AG04449 (cell line): ENCODE data around the gene RBM10.

Source experiments
- CTCF ChIA-PET: fragments of 350-600 bp; formaldehyde crosslinking; extraction: SDS; loops from one replicate; lab custom pipeline; 2021; ENCODE audit warnings: antibody characterized with exemption; lab: Yijun Ruan, JAX
- POLR2A ChIA-PET: fragments of 400-600, 350-600 bp; formaldehyde crosslinking; extraction: SDS; loops from one replicate; lab custom pipeline; 2020; ENCODE audit warnings: antibody characterized with exemption, inconsistent platforms; lab: Yijun Ruan, JAX
- DNase-seq: peaks from one replicate; pipeline ENCODE4 v3.0.0-alpha.2; 2010; ENCODE audit warnings: low read depth, low spot score
- H3K4me3 ChIP-seq: 2 replicates; pipeline ENCODE4 v1.5.1; 2011; ENCODE audit warnings: low read depth, mild to moderate bottlenecking, control low read depth, low read length
- TF ChIP-seq, protein P1 (sequence below): IDR thresholded peaks from one replicate; pipeline ENCODE4 v1.5.1; 2011; ENCODE audit warnings: mild to moderate bottlenecking, moderate library complexity, low read length, control low read depth, inconsistent platforms; ENCODE audit not compliant: insufficient read depth; ENCODE audit errors: missing control alignments

The RBM10 gene

DNA sequence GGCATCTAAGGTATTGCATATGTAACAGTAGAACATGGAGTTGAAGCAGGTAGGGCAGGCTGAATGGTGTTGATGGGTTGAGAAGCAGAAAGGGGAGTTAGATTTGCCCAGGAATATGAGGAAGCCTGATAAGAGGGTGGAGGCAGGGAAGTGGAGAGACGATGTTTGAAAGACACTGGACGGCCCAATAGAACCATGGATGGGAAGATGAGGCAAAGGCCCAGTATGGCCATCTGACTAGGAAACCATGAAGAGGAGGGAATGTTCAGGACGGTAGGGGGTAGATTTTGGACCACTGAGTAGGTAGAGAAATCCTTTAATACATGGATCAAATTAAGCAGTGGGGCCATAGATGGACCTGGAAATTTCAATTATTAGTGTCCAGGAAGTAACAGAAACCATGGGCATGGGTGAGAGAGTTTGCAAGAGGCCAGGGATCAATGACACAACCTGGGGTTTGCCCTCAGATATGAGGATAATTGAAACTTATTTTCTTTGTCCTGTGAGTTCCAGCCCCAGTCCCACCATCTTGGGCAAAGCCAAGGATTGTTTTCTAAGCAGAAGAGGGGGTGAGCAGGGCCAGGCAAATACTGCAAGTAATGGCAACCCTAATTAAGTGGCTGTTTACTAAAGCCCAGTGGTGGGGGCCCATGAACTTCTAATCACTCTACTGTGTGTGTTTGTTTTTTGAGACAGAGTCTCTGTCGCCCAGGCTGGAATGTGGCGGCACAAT is 85.3 kb downstream of the RBM10 start:
- ChIA-PET CTCF (no interaction called here), POLR2A (no interaction called here)
- TF ChIP-seq, protein P1, sequence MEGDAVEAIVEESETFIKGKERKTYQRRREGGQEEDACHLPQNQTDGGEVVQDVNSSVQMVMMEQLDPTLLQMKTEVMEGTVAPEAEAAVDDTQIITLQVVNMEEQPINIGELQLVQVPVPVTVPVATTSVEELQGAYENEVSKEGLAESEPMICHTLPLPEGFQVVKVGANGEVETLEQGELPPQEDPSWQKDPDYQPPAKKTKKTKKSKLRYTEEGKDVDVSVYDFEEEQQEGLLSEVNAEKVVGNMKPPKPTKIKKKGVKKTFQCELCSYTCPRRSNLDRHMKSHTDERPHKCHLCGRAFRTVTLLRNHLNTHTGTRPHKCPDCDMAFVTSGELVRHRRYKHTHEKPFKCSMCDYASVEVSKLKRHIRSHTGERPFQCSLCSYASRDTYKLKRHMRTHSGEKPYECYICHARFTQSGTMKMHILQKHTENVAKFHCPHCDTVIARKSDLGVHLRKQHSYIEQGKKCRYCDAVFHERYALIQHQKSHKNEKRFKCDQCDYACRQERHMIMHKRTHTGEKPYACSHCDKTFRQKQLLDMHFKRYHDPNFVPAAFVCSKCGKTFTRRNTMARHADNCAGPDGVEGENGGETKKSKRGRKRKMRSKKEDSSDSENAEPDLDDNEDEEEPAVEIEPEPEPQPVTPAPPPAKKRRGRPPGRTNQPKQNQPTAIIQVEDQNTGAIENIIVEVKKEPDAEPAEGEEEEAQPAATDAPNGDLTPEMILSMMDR, result no peak
- no peak for DNase-seq
- H3K4me3 ChIP-seq, result no peak overlapping the region

DNA sequence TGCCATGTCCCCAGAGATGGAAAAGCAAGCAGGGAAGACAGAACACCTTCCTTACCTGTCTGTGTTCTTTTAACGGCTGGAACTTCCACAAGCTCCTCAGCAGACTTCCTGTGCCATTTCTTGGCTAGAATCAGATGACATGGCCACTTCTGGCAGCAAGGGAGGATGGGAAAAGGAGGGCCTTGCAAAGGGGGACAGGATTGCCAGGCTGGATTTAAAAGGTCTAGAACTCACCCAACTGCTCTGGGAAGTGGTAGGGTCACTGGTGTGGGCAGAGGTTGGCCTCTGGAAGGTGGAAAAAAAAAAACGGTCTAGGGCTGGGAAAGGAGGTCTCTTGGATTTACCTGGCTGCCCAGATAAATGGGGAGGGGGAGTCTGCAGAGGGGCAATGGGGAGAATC is 86.1 kb downstream of the RBM10 start:
- ChIA-PET POLR2A (no interaction called here), CTCF (no interaction called here)
- TF ChIP-seq, protein P1, result no peak
- H3K4me3 ChIP-seq, result no peak overlapping the region
- DNase-seq, result no peak

DNA sequence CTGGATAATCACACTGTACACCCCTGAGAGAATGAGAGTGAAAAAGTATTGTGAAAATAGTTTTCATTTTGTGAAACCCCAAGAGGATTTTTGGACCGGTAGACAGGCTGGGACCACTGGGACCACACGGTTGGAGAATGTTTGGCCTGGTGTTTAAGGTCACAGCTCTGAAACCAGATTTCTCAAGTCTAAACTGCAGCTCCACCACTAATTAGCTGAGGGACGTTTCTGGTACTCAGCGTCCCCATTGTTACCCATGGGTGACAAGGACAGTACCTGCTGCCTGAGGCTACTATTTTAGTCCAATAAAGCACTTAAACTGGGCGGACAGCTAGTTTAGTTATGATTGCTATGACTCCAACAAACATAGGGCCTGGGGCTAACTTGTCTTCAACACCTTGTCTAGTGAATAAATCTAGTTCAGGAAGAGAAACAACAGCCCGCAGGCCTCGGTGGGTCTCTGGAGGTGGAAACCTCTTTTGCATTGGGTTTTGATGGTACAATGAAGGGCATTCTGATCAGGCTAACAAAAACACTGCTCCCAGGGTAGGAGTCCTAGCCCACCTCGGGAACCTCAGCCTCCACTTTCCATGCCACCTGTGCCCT is 87.3 kb downstream of the RBM10 start:
- DNase-seq, result no peak
- ChIA-PET POLR2A (interaction anchor here (1.0 to 1.7 kb wide), 3 partner anchors 10 to 129 kb away, joined by 3 to 8 read pairs (median 5); partner anchors contain the start of gene CDK16), CTCF (no interaction called here)
- TF ChIP-seq, protein P1, result no peak
- peak overlapping the region; percentile 75 for H3K4me3 ChIP-seq

DNA sequence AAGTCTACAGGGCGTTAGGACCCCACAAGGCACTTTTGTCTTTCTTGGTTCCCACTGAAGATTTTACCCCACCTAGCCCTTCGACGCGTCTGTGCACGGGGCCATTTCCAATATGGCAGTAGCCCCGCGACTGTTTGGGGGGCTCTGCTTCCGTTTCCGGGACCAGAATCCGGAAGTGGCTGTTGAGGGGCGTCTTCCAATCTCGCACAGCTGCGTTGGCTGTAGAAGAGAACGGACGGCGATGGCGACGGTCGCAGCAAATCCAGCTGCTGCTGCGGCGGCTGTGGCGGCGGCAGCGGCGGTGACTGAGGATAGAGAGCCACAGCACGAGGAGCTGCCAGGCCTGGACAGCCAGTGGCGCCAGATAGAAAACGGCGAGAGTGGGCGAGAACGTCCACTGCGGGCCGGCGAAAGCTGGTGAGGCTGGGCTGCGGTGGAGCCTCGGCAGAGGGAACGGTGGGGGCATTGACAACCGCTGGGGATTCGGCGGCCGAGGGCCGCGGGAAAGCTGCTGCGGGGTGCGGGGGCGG is 87.8 kb downstream of the RBM10 start, which contains the start of gene USP11:
Gene USP11 (plus strand): TSS at position 207 of the 530 bp plus-strand sequence. CDS start 35 bp downstream, at position 242.
- peak within 1 kb of the TSS; percentile 75 for H3K4me3 ChIP-seq
- TF ChIP-seq, protein P1, result no peak
- no peak for DNase-seq
- ChIA-PET CTCF (interaction anchor here (1.1 kb wide), 1 partner anchor 79 kb away, joined by 3 read pairs; no protein-coding TSS in a partner anchor), POLR2A (interaction anchor here (1.0 to 1.7 kb wide), 4 partner anchors 11 to 129 kb away, joined by 3 to 8 read pairs (median 4); partner anchors contain the start of gene CDK16)

DNA sequence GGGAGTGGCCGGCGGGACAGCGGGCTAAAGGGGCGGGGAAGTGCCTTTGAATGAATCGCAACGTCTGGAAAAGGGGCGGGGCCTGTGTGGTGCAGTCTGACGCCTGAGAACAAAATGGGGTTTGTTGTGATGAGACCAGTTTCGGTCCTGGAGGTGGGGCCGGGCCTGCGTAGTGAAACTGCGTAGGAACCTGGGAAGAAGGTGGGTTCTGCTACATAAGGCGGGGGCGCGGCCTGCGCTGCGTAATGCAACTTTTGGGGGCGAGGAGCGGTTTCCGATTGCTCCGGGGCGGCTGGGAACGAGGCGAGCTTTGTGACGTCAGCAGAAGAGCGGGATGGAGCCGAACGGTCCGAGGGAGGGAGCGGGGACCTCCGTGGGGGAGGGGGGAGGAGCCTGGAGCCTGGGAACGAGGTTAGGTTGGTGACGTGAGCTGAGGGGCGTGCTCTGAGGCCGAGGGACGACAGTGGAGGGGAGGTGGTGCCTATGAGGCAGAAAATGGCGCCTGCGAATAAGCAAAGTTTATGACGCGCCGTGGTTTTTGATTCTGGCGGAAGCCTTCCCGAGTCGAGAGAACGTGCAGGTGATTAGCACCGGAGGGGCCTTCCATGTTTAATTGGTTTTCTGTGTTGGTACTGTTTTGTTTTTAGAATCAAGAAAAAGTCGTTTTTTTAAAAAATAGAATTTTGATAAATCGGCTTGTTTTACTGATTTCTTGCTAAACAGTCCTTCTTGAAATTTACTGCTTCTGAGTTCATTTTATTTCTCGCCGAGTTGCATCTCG is 88.5 kb downstream of the RBM10 start:
- CTCF ChIA-PET, result interaction anchor here (1.1 kb wide), 1 partner anchor 78 kb away, joined by 3 read pairs; no protein-coding TSS in a partner anchor
- TF ChIP-seq, protein P1, result no peak
- POLR2A ChIA-PET, result interaction anchor here (1.0 to 1.7 kb wide), 4 partner anchors 12 to 128 kb away, joined by 3 to 8 read pairs (median 4); partner anchors contain the start of gene CDK16
- peak; percentile 85 for DNase-seq
- H3K4me3 ChIP-seq, result peak overlapping the region; percentile 75
